K562 (cell line): ENCODE results near the gene SHC1. TPM values are rescaled to one million over a fixed set of nuclear protein-coding genes. Genes with fewer than 3 reads are reported as not detected.

Experiments used
- ATAC-seq: fragments of 200-7000 bp; cut with Tn5 transposase; 3 replicates; pipeline ENCODE4 v1.9.1; 2020; ENCODE audit warnings: moderate library complexity
- BruUV-seq: library from RNA; stranded (reverse); fragments of 400-500 nt; replicated peaks from 2 replicates; lab custom pipeline; 2021; lab: Mats Ljungman, UMichigan
- CTCF ChIA-PET: fragments of 300-600 bp; formaldehyde crosslinking; extraction: SDS; loops from one replicate; lab custom pipeline; 2021; ENCODE audit warnings: low intra/inter-chr PET ratio; lab: Yijun Ruan, JAX
- POLR2A ChIA-PET: fragments of 300-600, 350-650 bp; sonication (Branson Sonifier 250); formaldehyde crosslinking; extraction: SDS; loops from one replicate; lab custom pipeline; 2021; ENCODE audit warnings: antibody characterized with exemption, inconsistent platforms; lab: Yijun Ruan, JAX
- DNase-seq, 4 experiments: peaks; one replicate each; pipeline versions ENCODE4 v3.0.0 to v3.0.0-alpha.2; 2011 to 2018; ENCODE audit warnings: low spot score in 3 of 4, mixed read lengths in 3 of 4; ENCODE audit errors: extremely low read depth in 1 of 4
- FAIRE-seq: peaks from 2 replicates; lab custom pipeline; 2011; peaks lifted over from hg19 to GRCh38; lab: Jason Lieb, UNC
- H2AFZ ChIP-seq: 2 replicates; pipeline ENCODE4 v1.6.0; 2011; ENCODE audit warnings: low read depth, low read length, control low read depth, inconsistent platforms
- H3K27ac ChIP-seq: fragments of 200-600 bp; 3 replicates; pipeline ENCODE4 v1.8.0; 2011; ENCODE audit warnings: low read depth, mild to moderate bottlenecking, control low read depth, inconsistent platforms, low read length, moderate library complexity, mixed read lengths; ENCODE audit errors: extremely low read depth
- H3K27me3 ChIP-seq, 2 experiments: fragments of 300-600 bp in 1 of 2; 2 replicates in 1 of 2; 3 replicates in 1 of 2; pipeline versions ENCODE4 v1.6.0 to v1.8.0; 2011; ENCODE audit warnings: inconsistent platforms in 2 of 2, low read length in 2 of 2, mild to moderate bottlenecking in 1 of 2, mixed read lengths in 1 of 2, moderate library complexity in 1 of 2; ENCODE audit not compliant: control insufficient read depth in 2 of 2, insufficient read depth in 2 of 2
- H3K36me3 ChIP-seq: fragments of 300-600 bp; 3 replicates; pipeline ENCODE4 v1.8.0; 2011; ENCODE audit warnings: mild to moderate bottlenecking, low read length, inconsistent platforms; ENCODE audit not compliant: control insufficient read depth, insufficient read depth
- H3K4me1 ChIP-seq, 2 experiments: fragments of 200-600 bp in 1 of 2; replicated peaks in 1 of 2; 2 replicates in 1 of 2; 3 replicates in 1 of 2; pipeline versions ENCODE4 v1.5.1 to v1.8.0; 2011; ENCODE audit warnings: inconsistent platforms in 2 of 2, low read length in 2 of 2, mild to moderate bottlenecking in 1 of 2, mixed read lengths in 1 of 2, moderate library complexity in 1 of 2; ENCODE audit not compliant: control insufficient read depth in 2 of 2, insufficient read depth in 2 of 2
- H3K4me2 ChIP-seq: 2 replicates; pipeline ENCODE4 v1.6.1; 2011; ENCODE audit warnings: low read length, control low read depth, inconsistent platforms, mixed read lengths; ENCODE audit not compliant: insufficient read depth
- H3K4me3 ChIP-seq: fragments of 200-600 bp; sonication (generic), shearing (Covaris generic); 2 replicates; pipeline ENCODE4 v1.5.1; 2016; ENCODE audit warnings: control low read depth, inconsistent platforms
- H3K79me2 ChIP-seq: fragments of 200-600 bp; 3 replicates; pipeline ENCODE4 v1.8.0; 2011; ENCODE audit warnings: low read length, inconsistent platforms; ENCODE audit not compliant: control insufficient read depth, insufficient read depth
- H3K9ac ChIP-seq, 2 experiments: 2 replicates each; pipeline versions ENCODE4 v1.6.0 to v1.6.1; 2011; ENCODE audit warnings: low read depth in 2 of 2, low read length in 2 of 2, control low read depth in 1 of 2, inconsistent platforms in 1 of 2, mild to moderate bottlenecking in 1 of 2, mixed read lengths in 1 of 2; ENCODE audit not compliant: insufficient read depth in 1 of 2
- H3K9me1 ChIP-seq: one replicate; pipeline ENCODE4 v1.6.0; 2011; ENCODE audit warnings: inconsistent platforms, mild to moderate bottlenecking, low read length, moderate library complexity; ENCODE audit not compliant: control insufficient read depth, insufficient read depth
- H3K9me3 ChIP-seq: replicated peaks from 2 replicates; pipeline ENCODE4 v1.5.1; 2011; ENCODE audit warnings: low read depth, low read length, inconsistent platforms; ENCODE audit not compliant: control insufficient read depth, insufficient read depth
- H4K20me1 ChIP-seq: replicated peaks from 2 replicates; pipeline ENCODE4 v1.6.1; 2011; ENCODE audit warnings: low read length, inconsistent platforms, mixed read lengths; ENCODE audit not compliant: control insufficient read depth, insufficient read depth
- RBM22 ChIP-seq: fragments of 200-400 bp; formaldehyde crosslinking; IDR thresholded peaks from 2 replicates; pipeline ENCODE4 v1.6.1; 2018; ENCODE audit warnings: low read length, low read depth; ENCODE audit not compliant: poor library complexity, severe bottlenecking
- WGBS: fragments of 100-300 bp; shearing (Covaris generic); methylation state at CpG from one replicate; pipeline ENCODE4 v1.1.6; 2016; ENCODE audit warnings: low coverage, mixed read lengths; ENCODE audit not compliant: insufficient coverage; ENCODE audit errors: missing lambda C conversion rate; 5-methylcytosine and 5-hydroxymethylcytosine counted together
- in situ Hi-C: fragments of 300-500 bp; cut with MboI; formaldehyde crosslinking; loops from 4 replicates; pipeline ENCODE4 v1.15.0; 2018; ENCODE audit warnings: inconsistent platforms, mixed read lengths
- intact Hi-C: fragments of 100-400 bp; cut with micrococcal nuclease; formaldehyde crosslinking; loops from 2 replicates; pipeline ENCODE4 v1.14.2; 2022
- polyA plus RNA-seq, 8 experiments: library from polyadenylated mRNA; depleted of rRNA in 4 of 8; stranded (reverse) in 5 of 8; unstranded in 3 of 8; fragments of >200 nt; fragmentation: Nextera tagmentation in 2 of 8; fragmentation: Illumina TruSeq in 1 of 8; extraction: Ambion mirVana in 2 of 8; extraction: Trizol in 1 of 8; gene quantifications; 2 replicates each; pipeline versions ENCODE4 v1.2.1 to v1.2.3, GENCODE V29; 2011 to 2014; ENCODE audit warnings: inconsistent platforms in 1 of 8, missing spikeins in 1 of 8
- total RNA-seq, 7 experiments: library from RNA; depleted of rRNA in 6 of 7; stranded (reverse); fragments of >200 nt in 6 of 7; fragmentation: Illumina TruSeq in 2 of 7; extraction: Trizol in 2 of 7; gene quantifications; 2 replicates each; pipeline versions ENCODE4 v1.2.1 to v1.2.3, GENCODE V29; 2011 to 2021; ENCODE audit warnings: low replicate concordance in 1 of 7
- TF ChIP-seq, protein P1 (sequence below), 2 experiments: fragments of 450-650 bp in 1 of 2; sonication (generic) in 1 of 2; formaldehyde crosslinking; conservative IDR thresholded peaks; 2 replicates each; pipeline versions ENCODE4 v1.4.0 to v1.8.1; 2020 to 2022; ENCODE audit warnings: mild to moderate bottlenecking in 1 of 2, missing genetic modification reagents in 1 of 2

The SHC1 gene
- total and polyA plus RNA-seq, 9 of the 15 experiments (the other 6 are each of a cell fraction or from before 2014, with no cell fraction given) = 4.1 to 113 (median 51.9) TPM

DNA sequence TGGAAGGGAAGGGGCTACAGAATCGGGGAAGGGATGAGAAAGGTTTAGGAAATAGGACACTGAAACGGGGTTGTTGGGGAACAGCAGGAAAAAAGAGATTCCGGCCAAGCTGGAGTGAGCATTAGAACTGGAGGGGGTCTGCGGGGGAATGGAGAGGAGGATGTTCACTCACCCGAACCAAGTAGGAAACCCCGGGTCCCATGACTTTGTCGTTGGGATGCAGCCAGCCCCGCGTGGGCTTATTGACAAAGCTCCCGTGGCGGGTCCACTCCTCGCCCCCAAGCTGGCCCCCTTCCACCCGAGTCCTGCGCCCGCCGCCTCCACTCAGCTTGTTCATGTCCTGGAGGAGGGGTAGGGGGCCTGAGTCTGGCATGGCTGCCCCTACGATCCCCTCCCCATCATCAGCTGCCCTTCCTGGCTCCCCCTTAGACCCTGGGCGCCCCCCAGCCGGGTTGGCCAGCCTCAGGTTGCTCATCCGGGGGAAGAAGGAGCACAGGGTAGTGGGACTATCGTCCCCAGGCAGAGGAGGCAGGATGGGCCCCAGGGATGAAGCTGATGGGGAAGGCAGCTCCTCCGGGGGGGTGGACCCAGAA is 591 bp downstream of the SHC1 start:
- no peaks in the 10 kb centered on the region for H3K9me3 ChIP-seq
- H3K36me3 ChIP-seq = peaks cover 49% of the 10 kb centered on the region
- ChIA-PET CTCF (no interaction called here), POLR2A (interaction anchor here (0.6 to 8.3 kb wide), 14 partner anchors 7 to 691 kb away, joined by 3 to 80 read pairs (median 4); partner anchors contain the start of genes EFNA4, FLAD1, LENEP and PBXIP1)
- TF ChIP-seq RBM22 = peak; percentile 32
- TF ChIP-seq, protein P1, sequence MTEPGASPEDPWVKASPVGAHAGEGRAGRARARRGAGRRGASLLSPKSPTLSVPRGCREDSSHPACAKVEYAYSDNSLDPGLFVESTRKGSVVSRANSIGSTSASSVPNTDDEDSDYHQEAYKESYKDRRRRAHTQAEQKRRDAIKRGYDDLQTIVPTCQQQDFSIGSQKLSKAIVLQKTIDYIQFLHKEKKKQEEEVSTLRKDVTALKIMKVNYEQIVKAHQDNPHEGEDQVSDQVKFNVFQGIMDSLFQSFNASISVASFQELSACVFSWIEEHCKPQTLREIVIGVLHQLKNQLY (CRISPR knock-in tag; conservative IDR thresholded peaks at IDR 0.05) = no peak
- H3K27me3 ChIP-seq = no peaks in the 10 kb centered on the region; a peak in 1 of 5 replicates
- DNase-seq (no peak), ATAC-seq (no peak), FAIRE-seq (no peak)
- H3K27ac ChIP-seq = peak overlapping the region; percentile 84; the same call in 2 of the 3 replicates
- H3K4me2 ChIP-seq = peak overlapping the region; percentile 82
- H3K4me1 ChIP-seq = peaks cover 33 to 49% of the 10 kb centered on the region in 2 experiments; a peak in 4 of 5 replicates
- H3K9me1 ChIP-seq = no peaks in the 10 kb centered on the region
- 64% methylated on average over 17 of the region's 22 CpGs for WGBS
- peak overlapping the region; percentile 59 to 91 for H3K9ac ChIP-seq
- in situ Hi-C loops = no loop called here
- H3K4me3 ChIP-seq = peak overlapping the region; percentile 40
- no peak overlapping the region for H2AFZ ChIP-seq
- intact Hi-C loops = loop anchor here (5.0 kb wide), 1 partner anchor 92 kb away; the partner anchor contains the start of gene EFNA4
- BruUV-seq = no TSS peak
- H4K20me1 ChIP-seq = no peaks in the 10 kb centered on the region
- peaks cover 44% of the 10 kb centered on the region for H3K79me2 ChIP-seq
